Astrocyte of the cerebellum (primary cell): ENCODE data around the gene MC2R.

Source experiments
- DNase-seq: peaks from one replicate; pipeline ENCODE4 v3.0.0-alpha.2; 2011; ENCODE audit warnings: low read depth
- H3K4me3 ChIP-seq: 2 replicates; pipeline ENCODE4 v1.5.1; 2011; ENCODE audit warnings: mild to moderate bottlenecking, low read depth, low read length, moderate library complexity
- CTCF ChIP-seq: IDR thresholded peaks from 2 replicates; pipeline ENCODE4 v1.5.1; 2012; ENCODE audit warnings: low read length, low read depth, moderate library complexity, mild to moderate bottlenecking; ENCODE audit errors: missing control alignments
- in situ Hi-C: cut with HindIII; loops from 2 replicates; pipeline ENCODE4 v1.10.0; 2017; ENCODE audit warnings: low sequenced_read_pairs

Gene MC2R

GRCh38 chr18:13914170-13914569, 1.2 kb downstream of the MC2R start:
- H3K4me3 ChIP-seq, result no peak overlapping the region
- DNase-seq, result no peak
- no peak for TF ChIP-seq CTCF
- in situ Hi-C loops, result no loop called here

- DNase-seq, result no peak
- TF ChIP-seq CTCF, result no peak
- in situ Hi-C loops, result no loop called here
- H3K4me3 ChIP-seq, result no peak overlapping the region
These were observed 2.1 kb downstream of the MC2R start for GRCh38 chr18:13913205-13913604.

GRCh38 chr18:13912601-13913000, 2.7 kb downstream of the MC2R start:
- in situ Hi-C loops, result no loop called here
- no peak for DNase-seq
- no peak for TF ChIP-seq CTCF
- H3K4me3 ChIP-seq, result no peak overlapping the region

- no peak overlapping the region for H3K4me3 ChIP-seq
- in situ Hi-C loops, result no loop called here
- no peak for DNase-seq
- no peak for TF ChIP-seq CTCF
These were observed 4.3 kb downstream of the MC2R start for GRCh38 chr18:13910986-13911385.

GRCh38 chr18:13910501-13910900, 4.8 kb downstream of the MC2R start:
- TF ChIP-seq CTCF, result no peak
- in situ Hi-C loops, result no loop called here
- no peak for DNase-seq
- no peak overlapping the region for H3K4me3 ChIP-seq

DNA sequence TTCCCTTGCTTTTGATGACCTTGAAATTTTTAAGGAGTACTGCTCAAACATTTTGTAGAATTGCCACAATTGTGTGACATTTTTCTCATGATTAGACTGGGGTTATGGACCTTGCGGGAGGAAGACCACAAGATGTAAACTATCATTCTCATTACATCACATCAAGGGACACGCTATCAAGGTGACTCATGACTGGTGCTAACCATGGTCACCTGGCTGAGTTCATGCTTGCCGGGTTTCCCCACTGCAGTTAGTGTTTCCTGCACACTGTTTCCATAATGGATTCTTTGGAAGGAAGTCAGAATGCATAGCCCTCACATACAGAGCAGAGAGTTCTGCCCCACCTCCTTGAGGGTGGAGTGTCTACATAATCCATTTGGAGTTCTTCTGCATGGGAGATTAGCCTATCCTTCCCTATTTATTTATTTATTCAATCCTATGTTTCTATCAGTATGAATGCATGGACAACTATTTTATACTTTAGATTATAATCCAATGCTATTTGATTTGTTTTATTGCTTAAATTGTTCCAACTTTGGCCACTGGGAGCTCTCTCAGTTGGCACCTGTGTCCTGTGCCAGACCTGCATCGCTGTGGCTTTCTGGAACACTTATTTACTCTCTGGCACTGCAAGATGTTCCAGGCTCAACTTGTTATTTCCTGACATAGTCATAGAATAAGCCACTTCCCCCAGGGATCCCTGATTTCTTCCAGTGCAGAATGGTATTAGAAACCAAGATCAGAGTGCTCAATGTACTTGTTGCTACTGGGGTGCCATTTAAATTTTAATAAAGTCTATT, 6.0 kb downstream of the MC2R start:
- TF ChIP-seq CTCF, result no peak
- no peak overlapping the region for H3K4me3 ChIP-seq
- no peak for DNase-seq
- in situ Hi-C loops, result no loop called here

DNA sequence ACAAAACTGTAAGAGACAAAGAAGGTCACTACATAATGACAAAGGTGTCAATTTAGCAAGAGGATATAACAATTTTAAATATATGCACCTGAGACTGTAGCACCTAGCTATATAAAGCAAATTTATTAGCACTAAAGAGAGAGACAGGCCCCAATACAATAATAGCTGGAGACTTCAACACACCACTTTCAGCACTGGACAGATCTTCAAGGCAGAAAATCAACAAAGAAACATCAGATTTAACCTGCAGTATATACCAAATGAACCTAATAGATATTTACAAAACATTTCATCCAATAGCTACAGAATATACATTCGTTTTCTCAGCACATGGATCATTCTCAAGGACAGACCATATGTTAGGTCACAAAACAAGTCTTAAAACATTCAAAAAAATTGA, 14.7 kb downstream of the MC2R start:
- no peak overlapping the region for H3K4me3 ChIP-seq
- in situ Hi-C loops, result no loop called here
- TF ChIP-seq CTCF, result no peak
- no peak for DNase-seq
